NCI-H526 treated with DMSO at 0.1 percent for 48 hours (cell line): ENCODE measurements around the gene METTL23.
"Not testable (repeated sequence)": the region's sequence is repeated elsewhere in the genome, so short reads cannot be mapped to it uniquely, and the experiment has no call there.

Experiments used
- DNase-seq: peaks from one replicate; lab custom pipeline; 2025; lab: John Stamatoyannopoulos, UW

METTL23 gene

GRCh38 chr17:76714336-76714735, 12.3 kb upstream of the METTL23 start:
- DNase-seq = no peak

DNA sequence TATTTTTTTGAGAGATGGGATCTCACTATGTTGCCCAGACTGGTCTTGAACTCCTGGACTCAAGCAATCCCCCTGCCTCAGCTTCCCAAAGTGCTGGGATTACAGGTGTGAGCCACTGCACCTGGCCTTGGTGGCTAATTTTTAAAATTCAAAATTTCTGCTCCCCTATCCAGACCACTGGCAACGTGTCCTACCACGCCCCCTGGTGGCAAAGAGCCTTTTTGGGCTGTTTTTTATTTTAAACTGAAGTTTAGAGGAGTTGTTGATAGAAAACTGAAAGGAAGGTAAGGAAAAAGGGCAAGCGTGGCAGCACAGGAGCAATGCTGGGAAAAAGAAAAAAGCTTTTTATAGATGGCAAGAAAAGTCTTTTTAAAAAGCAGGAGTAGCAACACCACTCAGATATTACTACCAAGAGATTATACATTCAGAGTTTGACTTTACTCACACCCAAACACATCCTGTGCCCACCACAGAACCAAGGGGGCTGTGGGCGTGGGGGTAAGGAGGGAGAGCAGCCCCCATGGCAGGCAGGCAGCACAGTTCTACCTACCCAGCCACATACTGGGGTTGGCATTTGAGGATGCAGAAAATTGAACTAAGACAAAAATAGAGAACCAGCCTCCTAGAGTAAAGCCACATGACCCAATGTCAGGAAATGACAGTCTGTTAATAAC, 11.7 kb upstream of the METTL23 start:
- DNase-seq = no peak

- no peak for DNase-seq
Measured at GRCh38 chr17:76715496-76715830, 11.2 kb upstream of the METTL23 start.

- DNase-seq = no peak
Measured at GRCh38 chr17:76716146-76716838, 10.3 kb upstream of the METTL23 start.

DNA sequence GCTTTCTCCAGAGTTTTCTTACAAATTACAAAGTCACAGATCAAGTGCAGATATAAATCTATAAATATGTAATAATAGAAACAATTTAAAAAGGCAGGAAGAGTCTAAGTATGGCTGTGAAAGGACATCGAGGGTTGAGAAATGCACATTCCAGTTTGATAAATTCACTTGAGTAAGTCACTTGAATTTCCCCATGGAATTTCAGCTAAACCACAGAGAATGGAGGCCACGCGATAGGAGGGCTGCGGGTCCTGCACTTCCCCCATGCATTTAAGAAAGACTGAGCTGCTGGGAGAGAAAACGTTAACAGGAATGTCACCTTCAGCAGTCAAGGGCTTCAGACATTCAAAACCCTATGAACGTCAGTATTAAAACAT, 9.8 kb upstream of the METTL23 start:
- no peak for DNase-seq

DNA sequence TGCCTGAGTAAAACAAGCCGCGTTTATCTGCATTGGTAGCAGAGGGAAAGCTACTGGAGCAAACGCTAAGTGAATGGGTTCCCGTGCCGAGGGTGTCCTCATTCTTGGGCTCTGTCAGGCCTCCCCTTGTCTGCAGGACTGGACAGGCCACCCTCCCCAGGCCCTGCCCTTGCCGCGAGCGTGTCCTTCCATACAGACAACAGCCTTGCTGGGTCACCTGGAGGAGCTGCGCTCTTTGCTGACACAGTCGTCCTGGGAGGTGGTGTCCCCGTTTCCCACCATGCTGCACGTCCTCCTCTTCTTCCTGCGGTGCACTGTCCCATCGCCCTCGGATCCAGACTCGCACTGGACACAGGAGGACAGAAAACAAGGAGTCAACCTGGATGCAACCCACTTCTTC, 8.1 kb upstream of the METTL23 start:
- no peak for DNase-seq

DNA sequence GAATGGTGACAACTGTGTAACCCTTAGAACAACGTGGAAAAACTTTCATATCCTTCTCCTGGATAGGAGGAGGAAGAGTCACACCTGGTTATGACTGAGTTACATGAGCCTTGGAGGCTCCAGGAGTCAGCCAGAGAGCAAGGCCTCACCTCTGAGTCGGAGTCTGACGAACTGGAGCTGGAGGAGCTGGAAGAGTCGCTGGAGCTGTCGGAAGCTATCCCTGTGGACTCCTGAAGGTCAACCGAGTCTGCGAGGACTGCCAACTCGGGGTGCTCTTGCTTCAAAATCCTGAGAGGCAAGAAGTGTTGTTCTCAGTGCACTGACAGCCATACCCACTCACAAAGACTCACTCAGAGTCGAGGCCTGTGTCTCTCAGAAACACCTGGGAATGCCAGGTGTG, 6.4 kb upstream of the METTL23 start:
- no peak for DNase-seq

- no peak for DNase-seq
Measured at GRCh38 chr17:76720941-76721340, 5.7 kb upstream of the METTL23 start.

DNA sequence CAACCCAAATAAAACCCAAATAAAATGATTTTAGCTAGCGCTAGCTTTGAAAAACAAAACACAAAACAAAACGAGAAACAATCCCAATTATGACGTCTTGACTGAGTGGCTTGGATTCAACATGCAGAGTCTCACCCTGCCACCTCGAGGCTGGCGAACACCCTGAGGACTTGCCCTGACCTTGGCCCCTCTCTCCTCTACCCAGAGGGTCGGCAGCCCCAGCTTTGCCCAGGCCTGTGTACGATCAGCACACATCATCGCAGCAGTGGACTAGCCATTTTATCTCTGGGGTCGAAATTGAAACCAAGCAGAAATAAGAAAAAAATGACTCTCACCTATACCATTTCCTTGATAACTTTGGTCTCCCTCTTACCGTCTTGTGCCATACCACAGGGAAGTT, 5.2 kb upstream of the METTL23 start:
- no peak for DNase-seq

GRCh38 chr17:76722279-76722678, 4.4 kb upstream of the METTL23 start:
- no peak for DNase-seq

DNA sequence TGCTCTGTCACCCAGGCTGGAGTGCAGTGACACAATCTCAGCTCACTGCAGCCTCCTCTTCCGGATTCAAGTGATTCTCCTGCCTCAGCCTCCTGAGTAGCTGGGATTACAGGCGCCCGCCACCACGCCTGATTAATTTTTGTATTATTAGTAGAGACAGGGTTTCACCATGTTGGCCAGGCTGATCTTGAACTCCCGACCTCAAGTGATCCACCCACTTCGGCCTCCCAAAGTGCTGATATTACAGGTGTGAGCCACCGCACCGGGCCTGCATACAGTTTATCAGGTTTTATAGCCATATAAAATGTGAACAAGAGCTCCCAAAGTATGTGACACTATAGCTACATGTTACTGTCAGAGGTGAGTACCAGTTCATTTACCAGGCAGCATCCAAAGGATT, 3.7 kb upstream of the METTL23 start:
- DNase-seq = not testable (repeated sequence)

DNA sequence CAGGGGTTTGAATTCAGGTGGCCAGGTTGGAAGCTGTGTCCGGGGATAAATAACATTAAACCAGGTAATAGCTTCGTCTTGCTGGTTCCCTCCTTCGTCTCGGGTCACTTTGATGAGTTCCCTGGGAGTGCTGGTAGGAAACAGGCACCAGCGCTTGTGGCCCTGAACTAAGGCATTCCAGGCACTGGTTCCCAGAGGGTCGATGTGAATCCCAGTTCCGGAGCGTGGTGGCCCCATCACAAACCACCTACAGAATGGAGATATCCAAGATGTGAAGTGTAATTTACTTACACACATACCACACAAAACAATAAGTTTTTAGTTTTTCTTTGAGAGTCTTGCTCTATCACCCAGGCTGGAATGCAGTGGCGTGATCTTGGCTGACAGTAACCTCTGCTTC, 2.8 kb upstream of the METTL23 start:
- no peak for DNase-seq

DNA sequence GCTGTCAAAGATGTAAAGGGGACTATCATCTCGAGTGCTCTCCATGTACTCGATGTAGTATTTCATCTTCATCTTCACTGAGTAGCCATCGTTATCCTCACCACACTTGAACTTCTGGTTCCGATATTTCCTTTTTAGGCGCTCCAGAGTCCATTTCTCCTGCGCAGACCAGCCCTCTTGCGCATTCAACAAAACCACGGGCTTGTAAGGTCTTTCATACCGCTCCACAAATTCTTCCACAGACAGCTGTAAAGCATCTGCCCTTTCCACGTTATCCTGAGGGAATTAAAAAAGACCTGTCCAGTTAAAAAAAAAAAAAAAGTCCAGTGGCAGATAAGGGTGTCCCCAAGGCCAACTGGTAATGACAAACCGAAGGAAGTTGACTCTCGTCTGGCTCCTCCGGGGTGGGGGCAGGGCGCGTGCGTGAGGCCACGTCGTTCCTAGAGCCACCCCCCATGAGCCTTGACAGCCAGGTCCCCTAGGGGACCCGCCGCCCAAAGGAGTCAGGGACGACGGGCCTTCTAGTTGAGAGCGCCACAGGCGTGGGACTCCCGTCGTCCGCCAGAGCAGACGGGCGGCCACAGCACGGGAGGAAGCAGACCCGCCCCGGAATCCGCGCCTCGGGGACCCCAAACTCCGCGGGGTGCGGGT, 934 bp upstream of the METTL23 start:
- no peak for DNase-seq

DNA sequence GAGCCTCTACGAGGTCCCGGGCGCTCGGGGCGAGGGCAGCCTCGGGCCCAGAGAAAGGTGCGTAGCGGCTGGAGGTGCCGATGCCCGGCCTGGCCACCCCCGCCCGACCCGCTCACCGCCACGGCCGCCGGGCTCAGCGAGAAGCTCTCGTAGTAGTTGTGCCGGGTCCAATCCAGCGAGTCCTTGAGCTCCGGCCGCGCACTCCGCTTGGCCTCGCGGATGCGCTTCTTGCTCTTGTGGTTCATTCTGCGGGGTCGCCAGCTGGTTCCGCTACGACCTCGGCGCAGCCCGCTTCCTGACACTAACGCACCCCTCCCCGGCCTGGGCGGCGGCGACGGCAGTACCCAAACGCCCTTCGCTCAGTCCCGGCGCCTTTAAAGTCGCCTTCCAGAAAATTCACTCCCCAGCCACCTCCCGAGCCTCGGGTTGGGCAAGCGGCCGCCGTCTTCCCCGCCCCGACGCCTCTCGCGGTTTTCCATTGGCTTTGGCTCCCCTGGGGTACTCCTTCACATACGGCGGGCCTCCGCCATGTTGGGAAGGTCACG, 336 bp upstream of the METTL23 start, which contains the start of gene JMJD6:
JMJD6 (minus strand) TSS at position 376 of the 545 bp plus-strand sequence; CDS start at position 245, 131 bp downstream.
- peak; percentile 96 for DNase-seq

GRCh38 chr17:76727745-76728456, 1.3 kb downstream of the METTL23 start:
- DNase-seq = no peak

- DNase-seq = not testable (repeated sequence)
Measured at GRCh38 chr17:76731800-76732733, 5.4 kb downstream of the METTL23 start.

- no peak for DNase-seq
Measured at GRCh38 chr17:76732734-76733617, 6.3 kb downstream of the METTL23 start.

- DNase-seq = no peak
Measured at GRCh38 chr17:76733618-76733957, 6.9 kb downstream of the METTL23 start.

GRCh38 chr17:76734080-76734840, 7.6 kb downstream of the METTL23 start:
- no peak for DNase-seq

- DNase-seq = peak; percentile 31
Measured at GRCh38 chr17:76735006-76735405, 8.4 kb downstream of the METTL23 start.
